ENCODE data around the gene ZKSCAN2. TPM values are rescaled to one million over a fixed set of nuclear protein-coding genes. Genes with fewer than 3 reads are reported as not detected.

ZKSCAN2 gene
- total and polyA plus RNA-seq, 9 of the 15 experiments (the other 6 are each of a cell fraction or from before 2014, with no cell fraction given) = 1.3 to 9.5 (median 4.2) TPM

GRCh38 chr16:25217921-25218320 lies 39.7 kb downstream of the ZKSCAN2 start:
- Histone ChIP-seq H4K20me1 (replicated peaks; ENCODE audit: control insufficient read depth, insufficient read depth, low read length) (peaks cover 14% of the 10 kb centered on the region), H3K4me3 (no peak overlapping the region), H3K9ac (ENCODE audit: insufficient read depth in 1 of 2, low read depth in 2 of 2, low read length in 2 of 2) (no peak overlapping the region), H3K27ac (ENCODE audit: extremely low read depth, low read depth, low read length) (no peak overlapping the region), H3K4me1 (replicated peaks in 1 of 2; ENCODE audit: control insufficient read depth in 2 of 2, insufficient read depth in 2 of 2, low read length in 2 of 2) (peaks cover 12 to 17% of the 10 kb centered on the region in 2 experiments; a peak in 4 of 5 replicates), H3K79me2 (ENCODE audit: control insufficient read depth, insufficient read depth, low read length) (no peaks in the 10 kb centered on the region), H3K36me3 (ENCODE audit: control insufficient read depth, insufficient read depth, low read length) (no peaks in the 10 kb centered on the region), H3K4me2 (ENCODE audit: insufficient read depth, low read length) (no peak overlapping the region), H2AFZ (ENCODE audit: low read depth, low read length) (no peak overlapping the region), H3K9me3 (replicated peaks; ENCODE audit: control insufficient read depth, insufficient read depth, low read depth, low read length) (no peaks in the 10 kb centered on the region), H3K27me3 (ENCODE audit: control insufficient read depth in 2 of 2, insufficient read depth in 2 of 2, low read length in 2 of 2) (peaks cover 0 to 11% of the 10 kb centered on the region in 2 experiments; a peak in 2 of 5 replicates), H3K9me1 (ENCODE audit: control insufficient read depth, insufficient read depth, low read length) (peaks cover 2% of the 10 kb centered on the region)
- TF ChIP-seq PHF20 (IDR thresholded peaks at IDR 0.05; ENCODE audit: partially characterized antibody) (no peak), MCM2 (IDR thresholded peaks at IDR 0.05; ENCODE audit: low read depth) (no peak), ARID3A (IDR thresholded peaks at IDR 0.05; ENCODE audit: borderline replicate concordance, low read depth, low read length) (no peak), CREB1 (IDR thresholded peaks at IDR 0.05) (no peak), CREB1 (CRISPR knock-in tag; IDR thresholded peaks at IDR 0.05) (no peak), ESRRB (CRISPR knock-in tag; IDR thresholded peaks at IDR 0.05; ENCODE audit: borderline replicate concordance) (no peak), ILK (tag; IDR thresholded peaks at IDR 0.05; ENCODE audit: borderline replicate concordance, low read depth) (no peak), PCBP1 (IDR thresholded peaks at IDR 0.05; ENCODE audit: low read depth, low read length, poor library complexity, severe bottlenecking) (no peak), HDAC3 (IDR thresholded peaks at IDR 0.05; ENCODE audit: borderline replicate concordance, partially characterized antibody) (no peak), NR0B1 (IDR thresholded peaks at IDR 0.05; ENCODE audit: partially characterized antibody) (no peak), USF1 (CRISPR knock-in tag; IDR thresholded peaks at IDR 0.05) (no peak), RBFOX2 (IDR thresholded peaks at IDR 0.05; ENCODE audit: low read depth, low read length) (no peak), STAT5B (CRISPR knock-in tag; IDR thresholded peaks at IDR 0.05) (no peak), GABPB1 (CRISPR knock-in tag; IDR thresholded peaks at IDR 0.05) (no peak), HNRNPUL1 (IDR thresholded peaks at IDR 0.05; ENCODE audit: low read length) (no peak)
- DNase-seq (ENCODE audit: extremely low read depth in 1 of 4, low spot score in 3 of 4) (no peak), FAIRE-seq (no peak), ATAC-seq (no peak)
- 52% methylated on average over 4 of the region's 4 CpGs for WGBS (ENCODE audit: insufficient coverage, low coverage, missing lambda C conversion rate)
- intact Hi-C loops (cut with micrococcal nuclease) (loop anchor here (2.0 kb wide), 1 partner anchor 163 kb away; no protein-coding TSS in a partner anchor), in situ Hi-C loops (cut with MboI) (no loop called here)
- BruUV-seq (replicated peaks) = no TSS peak
- CTCF ChIA-PET (ENCODE audit: low intra/inter-chr PET ratio) = no interaction called here
- POLR2A ChIA-PET = interaction anchor here (0.7 to 1.2 kb wide), 2 partner anchors 39 to 571 kb away, joined by 3 read pairs; no protein-coding TSS in a partner anchor
